GM12878 (cell line): ENCODE results near the gene BRD3. TPM values are rescaled to one million over a fixed set of nuclear protein-coding genes. Genes with fewer than 3 reads are reported as not detected.

ENCODE experiments used
- ATAC-seq: fragments of 200-7000 bp; cut with Tn5 transposase; 3 replicates; pipeline ENCODE4 v1.9.1; 2020; ENCODE audit warnings: mild to moderate bottlenecking, moderate library complexity
- BruUV-seq: library from RNA; stranded (reverse); fragments of 400-500 nt; replicated peaks from 2 replicates; lab custom pipeline; 2021; lab: Mats Ljungman, UMichigan
- CTCF ChIA-PET: fragments of 300-600 bp; sonication (Branson Sonifier 250); formaldehyde crosslinking; extraction: SDS; loops from one replicate; lab custom pipeline; 2021; ENCODE audit warnings: inconsistent platforms; lab: Yijun Ruan, JAX
- POLR2A ChIA-PET: fragments of 350-600 bp; formaldehyde crosslinking; extraction: SDS; loops from one replicate; lab custom pipeline; 2021; ENCODE audit warnings: inconsistent platforms; lab: Charles Lee
- RAD21 ChIA-PET: fragments of 300-600 bp; sonication (Branson Sonifier 250); formaldehyde crosslinking; loops from one replicate; lab custom pipeline; 2023; ENCODE audit warnings: antibody characterized with exemption; ENCODE audit not compliant: unreplicated experiment; lab: Charles Lee
- SMC1A ChIA-PET: fragments of 300-600 bp; sonication (Branson Sonifier 250); formaldehyde crosslinking; loops from one replicate; lab custom pipeline; 2023; ENCODE audit not compliant: unreplicated experiment, uncharacterized antibody; lab: Charles Lee
- DNase-seq: peaks from one replicate; pipeline ENCODE4 v3.0.0-alpha.2; 2011; ENCODE audit warnings: low read depth, low spot score
- FAIRE-seq: peaks from 3 replicates; lab custom pipeline; 2011; peaks lifted over from hg19 to GRCh38; lab: Jason Lieb, UNC
- H2AFZ ChIP-seq: 2 replicates; pipeline ENCODE4 v1.6.0; 2011; ENCODE audit warnings: low read depth, low read length, control low read depth; ENCODE audit not compliant: control insufficient read depth
- H3K27ac ChIP-seq: 2 replicates; pipeline ENCODE4 v1.5.1; 2011; ENCODE audit warnings: control low read depth; ENCODE audit not compliant: control insufficient read depth, insufficient read depth
- H3K27me3 ChIP-seq, 2 experiments: replicated peaks in 1 of 2; 2 replicates each; pipeline versions ENCODE4 v1.6.0 to v1.6.1; 2011; ENCODE audit warnings: low read length in 1 of 2; ENCODE audit not compliant: control insufficient read depth in 2 of 2, insufficient read depth in 2 of 2
- H3K36me3 ChIP-seq, 2 experiments: 2 replicates each; pipeline ENCODE4 v1.5.1; 2011; ENCODE audit warnings: low read length in 1 of 2; ENCODE audit not compliant: control insufficient read depth in 2 of 2, insufficient read depth in 2 of 2
- H3K4me1 ChIP-seq: 2 replicates; pipeline ENCODE4 v1.6.1; 2011; ENCODE audit warnings: mild to moderate bottlenecking, low read length, moderate library complexity, mixed read lengths; ENCODE audit not compliant: control insufficient read depth, insufficient read depth
- H3K4me2 ChIP-seq: 2 replicates; pipeline ENCODE4 v1.6.0; 2011; ENCODE audit warnings: control low read depth; ENCODE audit not compliant: control insufficient read depth, insufficient read depth
- H3K4me3 ChIP-seq: fragments of 200-600 bp; sonication (generic); 2 replicates; pipeline ENCODE4 v1.5.1; 2016
- H3K79me2 ChIP-seq: 2 replicates; pipeline ENCODE4 v1.6.0; 2011; ENCODE audit warnings: low read length; ENCODE audit not compliant: control insufficient read depth, insufficient read depth
- H3K9ac ChIP-seq: 2 replicates; pipeline ENCODE4 v1.8.0; 2011; ENCODE audit warnings: low read length, control low read depth, mixed read lengths; ENCODE audit not compliant: control insufficient read depth, insufficient read depth
- H3K9me3 ChIP-seq: replicated peaks from 3 replicates; pipeline ENCODE4 v1.5.1; 2011; ENCODE audit warnings: mild to moderate bottlenecking, low read length; ENCODE audit not compliant: control insufficient read depth, insufficient read depth
- H4K20me1 ChIP-seq: 2 replicates; pipeline ENCODE4 v1.6.0; 2011; ENCODE audit not compliant: control insufficient read depth, insufficient read depth
- BACH1 ChIP-seq: fragments of 450-650 bp; IDR thresholded peaks from 2 replicates; pipeline ENCODE4 v1.6.1; 2017; ENCODE audit warnings: mild to moderate bottlenecking, borderline replicate concordance
- BHLHE40 ChIP-seq, 2 experiments: fragments of 450-650 bp in 1 of 2; IDR thresholded peaks; 2 replicates each; pipeline ENCODE4 v1.6.1; 2011 to 2017; ENCODE audit warnings: low read depth in 2 of 2, borderline replicate concordance in 1 of 2, improper control_type of control experiment in 1 of 2, low read length in 1 of 2, mild to moderate bottlenecking in 1 of 2
- CHD4 ChIP-seq: fragments of 200-600 bp; sonication (generic); IDR thresholded peaks from 2 replicates; pipeline ENCODE4 v1.6.1; 2016; ENCODE audit warnings: mild to moderate bottlenecking
- EZH2 ChIP-seq: IDR thresholded peaks from 2 replicates; pipeline ENCODE4 v1.6.1; 2012; ENCODE audit warnings: low read depth, mild to moderate bottlenecking, control low read depth, inconsistent platforms, low read length, borderline replicate concordance; ENCODE audit not compliant: control insufficient read depth
- HDAC2 ChIP-seq: fragments of 200-600 bp; sonication (generic); IDR thresholded peaks from 2 replicates; pipeline ENCODE4 v1.6.1; 2017
- MEF2B ChIP-seq: fragments of 450-650 bp; IDR thresholded peaks from 2 replicates; pipeline ENCODE4 v1.6.1; 2018; ENCODE audit warnings: mild to moderate bottlenecking, moderate library complexity; ENCODE audit not compliant: partially characterized antibody, poor library complexity, severe bottlenecking
- MXI1 ChIP-seq: fragments of 150-350 bp; IDR thresholded peaks from 2 replicates; pipeline ENCODE4 v1.6.1; 2011; ENCODE audit warnings: low read depth, mild to moderate bottlenecking, inconsistent platforms, low read length, improper control_type of control experiment
- NBN ChIP-seq: fragments of 450-650 bp; IDR thresholded peaks from 2 replicates; pipeline ENCODE4 v1.6.1; 2016
- RAD21 ChIP-seq: IDR thresholded peaks from 2 replicates; pipeline ENCODE4 v1.6.1; 2011; ENCODE audit warnings: mild to moderate bottlenecking, low read depth, low read length, moderate library complexity; ENCODE audit not compliant: insufficient read depth
- SMARCA5 ChIP-seq: fragments of 450-650 bp; IDR thresholded peaks from 2 replicates; pipeline ENCODE4 v1.6.1; 2017; ENCODE audit warnings: mild to moderate bottlenecking
- SMC3 ChIP-seq: IDR thresholded peaks from 2 replicates; pipeline ENCODE4 v1.6.1; 2011; ENCODE audit warnings: low read length, improper control_type of control experiment, borderline replicate concordance
- TCF3 ChIP-seq: IDR thresholded peaks from 2 replicates; pipeline ENCODE4 v1.6.1; 2012; ENCODE audit warnings: low read depth, mild to moderate bottlenecking, low read length, borderline replicate concordance; ENCODE audit not compliant: insufficient read depth
- YY1 ChIP-seq: IDR thresholded peaks from 2 replicates; pipeline ENCODE4 v1.6.1; 2011; ENCODE audit warnings: low read depth, mild to moderate bottlenecking, low read length
- ZNF622 ChIP-seq: fragments of 450-650 bp; IDR thresholded peaks from 2 replicates; pipeline ENCODE4 v1.6.1; 2017; ENCODE audit warnings: mild to moderate bottlenecking, inconsistent platforms
- WGBS: methylation state at CpG from one replicate; pipeline ENCODE4 v1.1.6; 2016; ENCODE audit warnings: low lambda C conversion rate; ENCODE audit not compliant: insufficient replicate concordance, insufficient coverage; ENCODE audit errors: missing lambda C conversion rate; 5-methylcytosine and 5-hydroxymethylcytosine counted together
- in situ Hi-C: fragments of 300-500 bp; cut with MboI; formaldehyde crosslinking; loops from 9 replicates; pipeline ENCODE4 v1.14.3; 2018; ENCODE audit warnings: mixed read lengths
- intact Hi-C: fragments of 100-400 bp; cut with micrococcal nuclease; formaldehyde crosslinking; loops from one replicate; pipeline ENCODE4 v1.14.2; 2022; ENCODE audit not compliant: unreplicated experiment
- polyA plus RNA-seq, 11 experiments: library from polyadenylated mRNA; depleted of rRNA in 4 of 11; unstranded in 6 of 11; stranded (reverse) in 5 of 11; fragments of >200 nt; fragmentation: Nextera tagmentation in 4 of 11; fragmentation: Illumina TruSeq in 1 of 11; extraction: Ambion mirVana in 4 of 11; extraction: Trizol in 1 of 11; gene quantifications; 1 replicate in 1 of 11; 2 replicates in 10 of 11; pipeline versions ENCODE4 v1.2.1 to v1.2.3, GENCODE V29; 2011 to 2016; ENCODE audit warnings: inconsistent platforms in 2 of 11, missing spikeins in 2 of 11, low read depth in 1 of 11
- total RNA-seq, 4 experiments: library from RNA; depleted of rRNA in 3 of 4; stranded (reverse); fragments of >200 nt in 3 of 4; fragmentation: Illumina TruSeq in 1 of 4; extraction: Trizol in 1 of 4; gene quantifications; 2 replicates each; pipeline versions ENCODE4 v1.2.1 to v1.2.3, GENCODE V29; 2013 to 2021
- TF ChIP-seq, protein P1 (sequence below), 3 experiments: IDR thresholded peaks in 2 of 3; conservative IDR thresholded peaks in 1 of 3; 2 replicates each; pipeline ENCODE4 v1.5.1; 2011; ENCODE audit warnings: low read depth in 3 of 3, low read length in 3 of 3, mild to moderate bottlenecking in 3 of 3, control low read depth in 2 of 3, moderate library complexity in 2 of 3, inconsistent platforms in 1 of 3, mixed read lengths in 1 of 3; ENCODE audit not compliant: control insufficient read depth in 2 of 3, insufficient read depth in 1 of 3; ENCODE audit errors: extremely low read depth in 1 of 3
- TF ChIP-seq, protein P2 (sequence below): IDR thresholded peaks from 2 replicates; pipeline ENCODE4 v1.6.1; 2011; ENCODE audit warnings: low read depth, low read length, improper control_type of control experiment, borderline replicate concordance
- TF ChIP-seq, protein P3 (sequence below): fragments of 450-650 bp; formaldehyde crosslinking; IDR thresholded peaks from 2 replicates; pipeline ENCODE4 v1.4.0; 2020; ENCODE audit warnings: mild to moderate bottlenecking, moderate library complexity

Gene BRD3
- total and polyA plus RNA-seq, 10 of the 15 experiments (the other 5 are each of a cell fraction or from before 2014, with no cell fraction given), result 0.53 to 20.8 (median 4.8) TPM

DNA sequence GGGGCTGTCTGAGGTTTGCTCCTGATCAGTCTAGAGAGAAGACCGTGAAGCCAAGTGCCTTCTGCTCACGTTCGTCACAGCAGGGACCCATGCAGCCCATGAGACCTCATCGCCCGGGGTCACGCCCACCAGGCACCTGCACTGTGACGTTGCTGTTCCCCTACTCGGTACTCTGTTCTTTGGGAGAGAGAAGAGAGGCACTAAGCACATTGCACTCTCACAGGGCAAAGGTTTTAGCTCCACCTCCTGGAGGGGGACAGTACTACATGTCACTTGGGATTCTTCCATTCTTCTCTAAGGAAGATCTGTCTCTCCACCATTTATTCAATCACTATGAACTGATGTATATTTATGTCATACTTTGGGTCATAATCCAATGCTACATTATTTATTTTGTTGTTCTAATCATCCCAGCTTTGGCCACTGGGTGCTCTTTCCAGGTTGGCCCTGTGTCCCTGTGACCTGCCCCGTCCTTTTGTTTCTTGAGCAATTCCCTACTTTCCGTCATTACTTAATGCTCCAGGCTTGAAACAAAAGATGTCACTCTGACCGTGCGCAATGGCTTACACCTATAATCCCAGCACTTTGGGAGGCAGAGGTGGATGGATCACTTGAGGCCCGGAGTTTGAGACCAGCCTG lies 31.4 kb upstream of the BRD3 start:
- in situ Hi-C loops, result loop anchor here (5.0 kb wide), 1 partner anchor 562 kb away; no protein-coding TSS in a partner anchor
- DNase-seq, result peak; percentile 24
- Histone ChIP-seq H3K79me2 (no peaks in the 10 kb centered on the region), H3K9ac (no peak overlapping the region), H3K36me3 (no peaks in the 10 kb centered on the region), H3K4me1 (no peaks in the 10 kb centered on the region; the same call in 1 of the 2 replicates), H3K4me3 (no peak overlapping the region), H3K4me2 (no peak overlapping the region), H3K9me3 (no peaks in the 10 kb centered on the region; the same call in 2 of the 3 replicates), H4K20me1 (no peaks in the 10 kb centered on the region), H3K27ac (no peak overlapping the region), H2AFZ (no peak overlapping the region), H3K27me3 (no peaks in the 10 kb centered on the region; a peak in 1 of 4 replicates)
- RAD21 ChIA-PET, result interaction anchor here (0.5 to 0.6 kb wide), 2 partner anchors 73 to 105 kb away, joined by 3 read pairs; no protein-coding TSS in a partner anchor
- intact Hi-C loops, result loop anchor here (1.0 to 10.0 kb wide), 3 partner anchors 104 to 356 kb away; no protein-coding TSS in a partner anchor
- FAIRE-seq, result peak; percentile 84
- ATAC-seq, result peak; percentile 93
- POLR2A ChIA-PET, result no interaction called here
- no TSS peak for BruUV-seq
- SMC1A ChIA-PET, result interaction anchor here (0.6 to 2.9 kb wide), 4 partner anchors 74 to 317 kb away, joined by 3 to 15 read pairs (median 4); partner anchors contain the start of gene BRD3OS
- CTCF ChIA-PET, result interaction anchor here (0.6 to 1.7 kb wide), 9 partner anchors 11 to 317 kb away, joined by 3 to 7 read pairs (median 4); no protein-coding TSS in a partner anchor
- 11% methylated on average over 13 of the region's 13 CpGs for WGBS
- no peak for TF ChIP-seq NBN
- peak; percentile 79 for TF ChIP-seq RAD21
- no peak for TF ChIP-seq SMARCA5
- TF ChIP-seq MEF2B, result no peak
- TF ChIP-seq ZNF622, result no peak
- TF ChIP-seq HDAC2, result no peak
- no peak for TF ChIP-seq TCF3
- peak; percentile 40; the same call in 1 of the 2 replicates for TF ChIP-seq SMC3
- TF ChIP-seq, protein P1, sequence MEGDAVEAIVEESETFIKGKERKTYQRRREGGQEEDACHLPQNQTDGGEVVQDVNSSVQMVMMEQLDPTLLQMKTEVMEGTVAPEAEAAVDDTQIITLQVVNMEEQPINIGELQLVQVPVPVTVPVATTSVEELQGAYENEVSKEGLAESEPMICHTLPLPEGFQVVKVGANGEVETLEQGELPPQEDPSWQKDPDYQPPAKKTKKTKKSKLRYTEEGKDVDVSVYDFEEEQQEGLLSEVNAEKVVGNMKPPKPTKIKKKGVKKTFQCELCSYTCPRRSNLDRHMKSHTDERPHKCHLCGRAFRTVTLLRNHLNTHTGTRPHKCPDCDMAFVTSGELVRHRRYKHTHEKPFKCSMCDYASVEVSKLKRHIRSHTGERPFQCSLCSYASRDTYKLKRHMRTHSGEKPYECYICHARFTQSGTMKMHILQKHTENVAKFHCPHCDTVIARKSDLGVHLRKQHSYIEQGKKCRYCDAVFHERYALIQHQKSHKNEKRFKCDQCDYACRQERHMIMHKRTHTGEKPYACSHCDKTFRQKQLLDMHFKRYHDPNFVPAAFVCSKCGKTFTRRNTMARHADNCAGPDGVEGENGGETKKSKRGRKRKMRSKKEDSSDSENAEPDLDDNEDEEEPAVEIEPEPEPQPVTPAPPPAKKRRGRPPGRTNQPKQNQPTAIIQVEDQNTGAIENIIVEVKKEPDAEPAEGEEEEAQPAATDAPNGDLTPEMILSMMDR (IDR thresholded peaks at IDR 0.05 in 2 of 3, conservative IDR thresholded peaks at IDR 0.05 in 1 of 3; ENCODE audit: control insufficient read depth in 2 of 3, extremely low read depth in 1 of 3, insufficient read depth in 1 of 3, low read depth in 3 of 3, low read length in 3 of 3), result peak; percentile 84 to 86 (median 84)
- TF ChIP-seq CHD4, result no peak
- peak in 1 of 2 experiments; percentile 19; a peak in 1 of 4 replicates for TF ChIP-seq BHLHE40 (IDR thresholded peaks at IDR 0.05; ENCODE audit: borderline replicate concordance in 1 of 2, low read depth in 2 of 2, low read length in 1 of 2)
- no peak for TF ChIP-seq MXI1
- 0 out of 2 replicates have a peak, but pooled peaks have one; percentile 26 for TF ChIP-seq YY1
- no peak for TF ChIP-seq BACH1
- no peak for TF ChIP-seq EZH2
- TF ChIP-seq, protein P2, sequence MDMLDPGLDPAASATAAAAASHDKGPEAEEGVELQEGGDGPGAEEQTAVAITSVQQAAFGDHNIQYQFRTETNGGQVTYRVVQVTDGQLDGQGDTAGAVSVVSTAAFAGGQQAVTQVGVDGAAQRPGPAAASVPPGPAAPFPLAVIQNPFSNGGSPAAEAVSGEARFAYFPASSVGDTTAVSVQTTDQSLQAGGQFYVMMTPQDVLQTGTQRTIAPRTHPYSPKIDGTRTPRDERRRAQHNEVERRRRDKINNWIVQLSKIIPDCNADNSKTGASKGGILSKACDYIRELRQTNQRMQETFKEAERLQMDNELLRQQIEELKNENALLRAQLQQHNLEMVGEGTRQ, result no peak
- TF ChIP-seq, protein P3, sequence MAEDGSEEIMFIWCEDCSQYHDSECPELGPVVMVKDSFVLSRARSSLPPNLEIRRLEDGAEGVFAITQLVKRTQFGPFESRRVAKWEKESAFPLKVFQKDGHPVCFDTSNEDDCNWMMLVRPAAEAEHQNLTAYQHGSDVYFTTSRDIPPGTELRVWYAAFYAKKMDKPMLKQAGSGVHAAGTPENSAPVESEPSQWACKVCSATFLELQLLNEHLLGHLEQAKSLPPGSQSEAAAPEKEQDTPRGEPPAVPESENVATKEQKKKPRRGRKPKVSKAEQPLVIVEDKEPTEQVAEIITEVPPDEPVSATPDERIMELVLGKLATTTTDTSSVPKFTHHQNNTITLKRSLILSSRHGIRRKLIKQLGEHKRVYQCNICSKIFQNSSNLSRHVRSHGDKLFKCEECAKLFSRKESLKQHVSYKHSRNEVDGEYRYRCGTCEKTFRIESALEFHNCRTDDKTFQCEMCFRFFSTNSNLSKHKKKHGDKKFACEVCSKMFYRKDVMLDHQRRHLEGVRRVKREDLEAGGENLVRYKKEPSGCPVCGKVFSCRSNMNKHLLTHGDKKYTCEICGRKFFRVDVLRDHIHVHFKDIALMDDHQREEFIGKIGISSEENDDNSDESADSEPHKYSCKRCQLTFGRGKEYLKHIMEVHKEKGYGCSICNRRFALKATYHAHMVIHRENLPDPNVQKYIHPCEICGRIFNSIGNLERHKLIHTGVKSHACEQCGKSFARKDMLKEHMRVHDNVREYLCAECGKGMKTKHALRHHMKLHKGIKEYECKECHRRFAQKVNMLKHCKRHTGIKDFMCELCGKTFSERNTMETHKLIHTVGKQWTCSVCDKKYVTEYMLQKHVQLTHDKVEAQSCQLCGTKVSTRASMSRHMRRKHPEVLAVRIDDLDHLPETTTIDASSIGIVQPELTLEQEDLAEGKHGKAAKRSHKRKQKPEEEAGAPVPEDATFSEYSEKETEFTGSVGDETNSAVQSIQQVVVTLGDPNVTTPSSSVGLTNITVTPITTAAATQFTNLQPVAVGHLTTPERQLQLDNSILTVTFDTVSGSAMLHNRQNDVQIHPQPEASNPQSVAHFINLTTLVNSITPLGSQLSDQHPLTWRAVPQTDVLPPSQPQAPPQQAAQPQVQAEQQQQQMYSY (CRISPR knock-in tag), result no peak
